ENCODE measurements around the gene DOC2B.

DOC2B gene

DNA sequence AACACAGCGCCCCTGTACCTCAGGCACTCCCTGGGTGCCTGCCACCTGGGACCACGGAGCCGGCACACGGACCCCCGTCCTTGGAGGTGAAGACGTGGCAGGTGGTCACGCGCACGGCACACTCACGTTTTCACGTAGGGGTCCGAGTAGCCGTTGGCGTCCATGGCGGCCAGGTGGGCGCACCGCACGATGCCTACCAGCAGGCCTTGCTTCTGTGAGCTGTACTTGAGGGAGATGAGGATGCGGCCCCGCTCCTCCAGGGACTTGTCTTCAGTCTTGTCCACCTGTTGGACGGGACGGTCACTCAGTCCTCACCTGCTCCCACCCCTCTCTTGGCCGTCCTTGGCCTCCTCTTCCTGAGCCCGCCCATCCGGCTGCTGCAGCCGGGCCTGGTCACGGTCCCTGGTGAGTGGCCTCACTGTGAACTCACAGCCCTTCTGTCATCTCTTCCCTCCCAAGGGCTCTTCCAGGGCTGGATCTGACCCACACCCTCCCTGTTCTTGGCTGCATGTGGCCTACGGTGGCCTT is 25.3 kb downstream of the DOC2B start:
- Histone ChIP-seq H3K4me1 (ENCODE audit: low read length) (no peaks in the 10 kb centered on the region), H3K79me2 (ENCODE audit: low read length) (no peaks in the 10 kb centered on the region), H3K27ac (ENCODE audit: low read length) (no peak overlapping the region), H4K20me1 (ENCODE audit: insufficient read depth, low read length) (no peaks in the 10 kb centered on the region), H3K4me3 (ENCODE audit: low read length) (no peak overlapping the region), H3F3A (ENCODE audit: insufficient read depth, low read length) (no peaks in the 10 kb centered on the region), H3K9me3 (replicated peaks; ENCODE audit: insufficient read depth, low read length) (no peaks in the 10 kb centered on the region), H3K4me2 (ENCODE audit: low read depth, low read length) (no peak overlapping the region), H3K9ac (ENCODE audit: low read length) (no peak overlapping the region), H3K27me3 (replicated peaks; ENCODE audit: insufficient read depth, low read length) (peaks cover 93% of the 10 kb centered on the region), H3K36me3 (replicated peaks; ENCODE audit: insufficient read depth, low read length) (no peaks in the 10 kb centered on the region), H2AFZ (ENCODE audit: low read length) (no peak overlapping the region), H3K9me2 (replicated peaks; ENCODE audit: insufficient read depth, low read length) (no peaks in the 10 kb centered on the region)
- TF ChIP-seq, protein P1, sequence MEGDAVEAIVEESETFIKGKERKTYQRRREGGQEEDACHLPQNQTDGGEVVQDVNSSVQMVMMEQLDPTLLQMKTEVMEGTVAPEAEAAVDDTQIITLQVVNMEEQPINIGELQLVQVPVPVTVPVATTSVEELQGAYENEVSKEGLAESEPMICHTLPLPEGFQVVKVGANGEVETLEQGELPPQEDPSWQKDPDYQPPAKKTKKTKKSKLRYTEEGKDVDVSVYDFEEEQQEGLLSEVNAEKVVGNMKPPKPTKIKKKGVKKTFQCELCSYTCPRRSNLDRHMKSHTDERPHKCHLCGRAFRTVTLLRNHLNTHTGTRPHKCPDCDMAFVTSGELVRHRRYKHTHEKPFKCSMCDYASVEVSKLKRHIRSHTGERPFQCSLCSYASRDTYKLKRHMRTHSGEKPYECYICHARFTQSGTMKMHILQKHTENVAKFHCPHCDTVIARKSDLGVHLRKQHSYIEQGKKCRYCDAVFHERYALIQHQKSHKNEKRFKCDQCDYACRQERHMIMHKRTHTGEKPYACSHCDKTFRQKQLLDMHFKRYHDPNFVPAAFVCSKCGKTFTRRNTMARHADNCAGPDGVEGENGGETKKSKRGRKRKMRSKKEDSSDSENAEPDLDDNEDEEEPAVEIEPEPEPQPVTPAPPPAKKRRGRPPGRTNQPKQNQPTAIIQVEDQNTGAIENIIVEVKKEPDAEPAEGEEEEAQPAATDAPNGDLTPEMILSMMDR (IDR thresholded peaks at IDR 0.05; ENCODE audit: low read length) = no peak
- TF ChIP-seq EZH2 (optimal IDR thresholded peaks at IDR 0.05; ENCODE audit: low read depth, low read length) (no peak), EZH2phosphoT487 (IDR thresholded peaks at IDR 0.05; ENCODE audit: low read length) (no peak)
- DNase-seq = no peak

DNA sequence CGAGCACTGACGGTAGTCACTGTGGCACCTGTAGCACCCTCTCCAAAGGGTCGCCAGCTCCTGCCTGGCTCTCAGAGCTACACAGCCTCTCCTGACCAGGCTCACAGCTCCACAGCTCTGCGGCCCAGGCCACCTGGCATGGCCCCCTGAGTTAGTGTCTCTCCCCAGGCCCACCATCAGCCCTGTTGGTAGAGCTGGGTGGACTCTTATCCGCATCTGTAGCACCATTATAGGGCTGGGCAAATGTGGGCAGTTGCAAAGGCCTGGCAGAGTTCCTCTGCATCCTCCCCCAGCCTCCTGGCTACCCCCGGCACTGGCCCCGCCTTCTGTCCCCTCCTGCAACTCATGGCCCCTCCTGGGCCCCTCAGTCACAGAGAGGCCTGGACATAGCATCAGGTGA is 25.9 kb downstream of the DOC2B start:
- Histone ChIP-seq H3K4me2 (ENCODE audit: low read depth, low read length) (no peak overlapping the region), H3K9me3 (replicated peaks; ENCODE audit: insufficient read depth, low read length) (no peaks in the 10 kb centered on the region), H2AFZ (ENCODE audit: low read length) (no peak overlapping the region), H3F3A (ENCODE audit: insufficient read depth, low read length) (no peaks in the 10 kb centered on the region), H3K79me2 (ENCODE audit: low read length) (no peaks in the 10 kb centered on the region), H3K36me3 (replicated peaks; ENCODE audit: insufficient read depth, low read length) (no peaks in the 10 kb centered on the region), H3K4me1 (ENCODE audit: low read length) (no peaks in the 10 kb centered on the region), H3K27me3 (replicated peaks; ENCODE audit: insufficient read depth, low read length) (peaks cover 93% of the 10 kb centered on the region), H4K20me1 (ENCODE audit: insufficient read depth, low read length) (no peaks in the 10 kb centered on the region), H3K27ac (ENCODE audit: low read length) (no peak overlapping the region), H3K9me2 (replicated peaks; ENCODE audit: insufficient read depth, low read length) (no peaks in the 10 kb centered on the region), H3K9ac (ENCODE audit: low read length) (no peak overlapping the region), H3K4me3 (ENCODE audit: low read length) (no peak overlapping the region)
- TF ChIP-seq EZH2 (optimal IDR thresholded peaks at IDR 0.05; ENCODE audit: low read depth, low read length) = no peak
- no peak for TF ChIP-seq EZH2phosphoT487 (IDR thresholded peaks at IDR 0.05; ENCODE audit: low read length)
- TF ChIP-seq, protein P1 (IDR thresholded peaks at IDR 0.05; ENCODE audit: low read length) = no peak
- no peak for DNase-seq

DNA sequence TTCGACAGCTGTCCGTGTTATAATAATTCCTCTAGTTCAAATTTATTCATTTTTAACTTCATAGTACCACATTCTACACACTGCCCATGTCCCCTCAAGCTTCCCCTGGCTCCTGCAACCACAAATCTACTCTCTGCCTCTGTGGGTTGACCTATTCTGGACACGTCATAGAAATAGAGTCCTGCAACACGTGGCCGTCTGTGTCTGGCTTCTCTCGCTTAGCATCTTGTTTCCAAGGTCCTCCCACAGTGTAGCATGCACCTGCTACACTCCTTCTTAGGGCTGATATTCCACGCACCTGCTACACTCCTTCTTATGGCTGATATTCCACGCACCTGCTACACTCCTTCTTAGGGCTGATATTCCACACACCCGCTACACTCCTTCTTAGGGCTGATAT is 27.6 kb downstream of the DOC2B start:
- no peak for DNase-seq
- H4K20me1 ChIP-seq (ENCODE audit: insufficient read depth, low read length) = no peaks in the 10 kb centered on the region
- H3K4me2 ChIP-seq (ENCODE audit: low read depth, low read length) = no peak overlapping the region
- H3F3A ChIP-seq (ENCODE audit: insufficient read depth, low read length) = no peaks in the 10 kb centered on the region
- H3K79me2 ChIP-seq (ENCODE audit: low read length) = no peaks in the 10 kb centered on the region
- no peaks in the 10 kb centered on the region for H3K36me3 ChIP-seq (replicated peaks; ENCODE audit: insufficient read depth, low read length)
- no peak overlapping the region for H3K9ac ChIP-seq (ENCODE audit: low read length)
- TF ChIP-seq EZH2phosphoT487 (IDR thresholded peaks at IDR 0.05; ENCODE audit: low read length) = no peak
- TF ChIP-seq, protein P1 (IDR thresholded peaks at IDR 0.05; ENCODE audit: low read length) = no peak
- TF ChIP-seq EZH2 (optimal IDR thresholded peaks at IDR 0.05; ENCODE audit: low read depth, low read length) = no peak
- H3K27me3 ChIP-seq (replicated peaks; ENCODE audit: insufficient read depth, low read length) = peaks cover 93% of the 10 kb centered on the region
- H3K27ac ChIP-seq (ENCODE audit: low read length) = no peak overlapping the region
- H3K9me3 ChIP-seq (replicated peaks; ENCODE audit: insufficient read depth, low read length) = no peaks in the 10 kb centered on the region
- no peaks in the 10 kb centered on the region for H3K4me1 ChIP-seq (ENCODE audit: low read length)
- H3K4me3 ChIP-seq (ENCODE audit: low read length) = no peak overlapping the region
- no peaks in the 10 kb centered on the region for H3K9me2 ChIP-seq (replicated peaks; ENCODE audit: insufficient read depth, low read length)
- H2AFZ ChIP-seq (ENCODE audit: low read length) = no peak overlapping the region
